NCI-H1105 (cell line): Measurements from ENCODE around the gene GRAMD1B.

Experiments used
- DNase-seq: peaks from one replicate; lab custom pipeline; 2025; lab: John Stamatoyannopoulos, UW

The GRAMD1B gene

DNA sequence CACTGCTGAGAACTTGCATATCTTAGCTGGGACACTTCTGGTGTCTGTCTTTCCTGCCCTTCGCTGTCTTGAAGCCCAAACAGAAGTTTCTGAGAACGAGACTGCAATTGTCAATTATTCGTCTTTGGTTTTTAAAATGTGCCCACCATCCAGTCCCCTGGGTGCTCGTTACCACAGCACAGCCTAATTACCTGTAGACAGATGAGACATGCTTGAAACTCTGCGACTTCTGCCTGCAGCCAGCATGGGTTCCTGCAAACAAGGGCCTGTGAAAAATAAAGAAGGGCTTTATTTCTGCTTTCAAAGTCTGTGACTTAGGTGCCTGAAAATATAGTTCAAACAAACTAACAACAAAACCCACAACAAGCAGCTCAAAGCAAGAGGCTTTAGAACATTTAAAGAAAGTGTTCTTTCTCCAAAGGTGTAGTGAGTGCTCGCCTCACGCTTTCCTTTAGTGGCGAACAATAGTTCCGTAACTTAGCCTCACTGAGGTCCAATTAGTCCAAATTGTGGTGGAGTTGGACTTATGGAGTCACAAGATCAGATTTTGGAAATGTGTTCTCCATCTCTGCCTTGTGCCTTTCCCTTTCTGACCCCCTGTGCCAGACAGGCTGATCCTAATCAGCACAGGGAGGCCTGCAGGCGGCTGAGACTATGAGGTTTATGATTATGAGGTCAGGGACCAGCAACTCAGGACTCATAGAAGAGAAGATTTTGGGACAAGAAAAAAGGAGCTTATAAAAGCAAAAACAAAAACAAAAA, 20.4 kb upstream of the GRAMD1B start:
- peak; percentile 23 for DNase-seq

- DNase-seq, result no peak
Observed at GRCh38 chr11:123410218-123410549, 19.9 kb upstream of the GRAMD1B start.

DNA sequence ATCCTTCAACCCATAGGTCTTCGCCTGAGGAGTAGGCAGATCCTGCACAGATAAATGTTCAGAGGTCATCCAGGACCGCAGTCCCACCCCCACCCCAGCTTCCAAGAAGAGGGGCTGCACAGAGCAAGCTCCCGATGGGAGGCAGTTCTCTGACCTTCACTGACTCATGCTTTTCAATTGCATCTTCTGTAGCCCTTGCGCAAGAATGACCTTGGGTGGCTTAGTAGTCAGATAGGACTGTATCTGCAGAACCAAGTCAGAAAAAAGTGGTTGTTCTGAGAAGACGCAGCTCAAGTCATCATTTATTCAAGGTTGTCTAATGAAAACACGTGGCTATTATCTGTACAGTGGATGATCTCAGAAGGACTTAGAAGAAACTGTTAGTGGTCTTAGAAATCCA, 16.4 kb upstream of the GRAMD1B start:
- DNase-seq, result no peak

DNA sequence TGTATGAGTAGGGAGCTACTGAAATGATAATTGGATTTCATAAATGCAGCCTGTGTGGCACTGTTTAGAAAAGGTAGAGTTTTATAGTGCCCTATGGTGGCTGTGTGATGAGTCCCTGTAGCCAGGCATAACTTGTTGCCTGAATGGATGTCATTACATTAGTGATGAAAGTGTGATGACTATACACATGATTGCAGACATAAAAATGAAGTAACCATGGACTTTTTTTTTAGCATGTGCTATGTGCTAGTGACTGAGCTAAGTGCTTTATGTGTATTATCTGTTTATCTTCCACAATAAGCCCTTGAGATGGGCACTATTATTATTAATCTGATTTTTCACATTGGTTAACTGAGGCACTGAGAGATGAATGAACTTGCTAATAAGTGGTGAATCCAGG, 13.5 kb upstream of the GRAMD1B start:
- peak; percentile 84 for DNase-seq

- DNase-seq, result no peak
Observed at GRCh38 chr11:123418351-123419114, 11.5 kb upstream of the GRAMD1B start.

- DNase-seq, result no peak
Observed at GRCh38 chr11:123419731-123420452, 10.2 kb upstream of the GRAMD1B start.

- DNase-seq, result no peak
Observed at GRCh38 chr11:123421589-123421988, 8.5 kb upstream of the GRAMD1B start.

GRCh38 chr11:123425367-123425766, 4.7 kb upstream of the GRAMD1B start:
- no peak for DNase-seq

DNA sequence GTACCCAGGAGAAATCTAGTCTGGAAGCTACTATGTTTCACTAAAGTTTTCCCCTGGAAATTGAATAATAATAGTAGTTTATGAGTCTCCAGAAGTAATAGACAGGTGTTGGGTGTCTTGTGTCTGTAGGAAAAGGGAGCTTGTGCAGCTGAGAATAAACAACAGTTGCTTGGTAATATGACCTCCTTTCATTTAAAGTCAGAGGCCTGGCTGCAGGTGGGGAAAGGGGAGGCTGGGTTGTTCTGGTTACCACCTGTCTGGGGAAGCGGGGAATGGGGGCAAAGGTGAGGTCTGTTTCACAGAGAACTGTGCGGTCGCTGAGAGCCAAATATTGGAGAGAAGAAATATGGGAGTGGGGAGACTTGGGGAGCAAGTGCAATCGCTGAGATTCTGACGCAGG, 3.3 kb upstream of the GRAMD1B start:
- DNase-seq, result peak; percentile 82

- no peak for DNase-seq
Observed at GRCh38 chr11:123427405-123427804, 2.7 kb upstream of the GRAMD1B start.

DNA sequence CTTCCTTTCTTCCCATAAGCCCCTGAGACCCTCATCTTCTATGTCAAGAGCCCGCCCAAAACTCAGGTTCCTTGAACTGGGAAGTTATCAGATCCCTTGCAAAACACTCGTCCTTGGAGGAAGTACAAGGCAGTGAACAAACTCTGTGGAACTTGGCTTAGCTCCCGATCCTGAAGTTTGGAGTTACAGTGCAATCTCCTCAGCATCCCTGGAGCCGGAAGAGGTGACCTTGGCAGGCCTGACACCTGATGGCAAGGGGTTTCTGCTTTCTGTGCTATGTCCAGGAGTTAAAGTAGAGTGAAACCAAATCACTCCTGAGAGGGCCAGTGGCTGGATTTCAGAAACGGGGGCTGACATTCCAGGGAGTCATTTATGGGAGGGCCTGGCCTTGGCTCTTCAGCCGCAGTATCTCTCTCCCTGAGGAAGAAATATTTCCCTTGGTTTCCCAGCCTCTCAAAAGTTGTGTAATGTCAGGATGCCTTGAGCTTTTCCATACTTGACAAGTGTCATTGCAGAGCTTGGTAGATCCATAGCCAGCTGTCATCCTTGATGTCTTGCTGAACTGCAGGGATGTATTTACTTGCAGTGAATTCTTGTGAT, 1.9 kb upstream of the GRAMD1B start:
- DNase-seq, result no peak

GRCh38 chr11:123429336-123429735, 733 bp upstream of the GRAMD1B start:
- no peak for DNase-seq

DNA sequence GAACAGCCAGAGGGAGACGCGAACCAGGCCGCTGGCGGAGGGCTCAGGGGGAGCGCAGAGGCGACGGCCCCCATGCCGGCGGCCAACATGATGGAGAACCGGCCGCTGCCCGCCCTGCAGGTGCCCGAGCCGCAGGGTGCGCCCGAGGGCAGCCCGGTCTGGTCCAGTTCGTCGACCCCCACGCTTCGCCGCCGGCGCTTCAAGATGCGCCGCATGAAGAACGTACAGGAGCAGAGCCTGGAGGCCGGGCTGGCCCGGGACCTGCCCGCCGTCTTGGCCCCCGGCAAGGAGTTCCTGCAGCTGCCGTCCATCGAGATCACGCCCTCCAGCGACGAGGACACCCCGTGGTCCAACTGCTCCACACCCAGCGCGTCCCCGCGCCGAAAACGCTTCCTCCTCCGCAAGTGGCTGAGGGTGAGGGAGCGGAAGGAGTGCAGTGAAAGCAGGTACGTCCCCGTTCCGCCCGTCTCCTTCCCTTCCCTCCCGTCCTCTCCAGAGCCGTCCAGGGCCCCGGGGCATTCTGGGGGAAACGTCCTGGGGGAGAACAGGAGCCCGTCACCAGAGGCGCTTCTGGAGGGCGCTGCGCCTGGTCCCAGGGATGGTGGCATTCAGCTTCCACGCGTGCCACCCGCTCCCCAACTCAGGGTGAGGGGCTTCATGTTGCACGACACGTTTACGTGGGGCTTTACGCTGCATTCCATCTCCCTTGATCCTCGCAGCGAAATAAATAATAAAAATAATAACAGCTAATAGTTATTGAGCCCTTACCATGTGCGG, 840 bp downstream of the GRAMD1B start:
- peak; percentile 55 for DNase-seq

- DNase-seq, result no peak
Observed at GRCh38 chr11:123431619-123432018, 1.6 kb downstream of the GRAMD1B start.

DNA sequence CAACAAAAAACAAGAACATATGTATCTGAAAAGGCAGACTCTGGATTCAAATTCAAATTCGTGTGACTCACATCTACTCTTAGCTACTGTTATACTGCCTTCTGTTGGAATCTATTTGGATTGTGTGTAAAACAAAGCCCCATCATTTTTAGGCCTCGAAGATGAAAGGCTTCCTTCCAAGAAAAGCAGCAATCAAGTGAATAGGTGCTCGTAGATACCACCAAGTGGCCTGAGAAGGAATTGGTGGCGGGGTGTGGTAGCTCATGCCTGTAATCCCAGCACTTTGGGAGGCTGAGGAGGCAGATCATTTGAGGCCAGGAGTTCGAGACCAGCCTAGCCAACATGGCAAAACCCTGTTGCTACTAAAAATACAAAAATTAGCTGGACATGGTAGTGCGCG, 4.2 kb downstream of the GRAMD1B start:
- DNase-seq, result no peak

- DNase-seq, result no peak
Observed at GRCh38 chr11:123434911-123435310, 4.8 kb downstream of the GRAMD1B start.

- DNase-seq, result no peak
Observed at GRCh38 chr11:123437236-123437979, 7.3 kb downstream of the GRAMD1B start.

GRCh38 chr11:123438131-123438627, 8.1 kb downstream of the GRAMD1B start:
- DNase-seq, result no peak

GRCh38 chr11:123439616-123440015, 9.5 kb downstream of the GRAMD1B start:
- DNase-seq, result no peak

DNA sequence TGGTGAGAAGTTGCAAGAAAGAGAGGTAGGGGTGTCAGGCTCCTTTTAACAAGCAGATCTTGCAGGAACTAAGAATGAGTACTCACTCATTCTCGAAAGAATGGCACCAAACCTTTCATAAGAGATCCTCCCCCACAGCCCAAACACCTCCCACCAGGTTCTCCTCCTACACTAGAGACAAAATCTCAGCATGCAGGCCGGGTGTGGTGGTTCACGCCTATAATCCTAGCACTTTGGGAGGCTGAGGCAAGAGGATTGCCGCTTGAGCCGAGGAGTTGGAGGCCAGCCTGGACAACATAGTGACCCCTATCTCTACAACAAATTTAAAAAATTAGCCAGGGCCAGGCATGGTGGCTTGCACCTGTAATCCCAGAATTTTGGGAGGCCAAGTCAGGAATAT, 11.1 kb downstream of the GRAMD1B start:
- no peak for DNase-seq
